GM12878 (cell line): ENCODE data around the gene DNAH17. TPM values are rescaled to one million over a fixed set of nuclear protein-coding genes. Genes with fewer than 3 reads are reported as not detected.

Experiments
- ATAC-seq: fragments of 200-7000 bp; cut with Tn5 transposase; 3 replicates; pipeline ENCODE4 v1.9.1; 2020; ENCODE audit warnings: mild to moderate bottlenecking, moderate library complexity
- BruUV-seq: library from RNA; stranded (reverse); fragments of 400-500 nt; replicated peaks from 2 replicates; lab custom pipeline; 2021; lab: Mats Ljungman, UMichigan
- CTCF ChIA-PET: fragments of 300-600 bp; sonication (Branson Sonifier 250); formaldehyde crosslinking; extraction: SDS; loops from one replicate; lab custom pipeline; 2021; ENCODE audit warnings: inconsistent platforms; lab: Yijun Ruan, JAX
- POLR2A ChIA-PET: fragments of 350-600 bp; formaldehyde crosslinking; extraction: SDS; loops from one replicate; lab custom pipeline; 2021; ENCODE audit warnings: inconsistent platforms; lab: Charles Lee
- RAD21 ChIA-PET: fragments of 300-600 bp; sonication (Branson Sonifier 250); formaldehyde crosslinking; loops from one replicate; lab custom pipeline; 2023; ENCODE audit warnings: antibody characterized with exemption; ENCODE audit not compliant: unreplicated experiment; lab: Charles Lee
- SMC1A ChIA-PET: fragments of 300-600 bp; sonication (Branson Sonifier 250); formaldehyde crosslinking; loops from one replicate; lab custom pipeline; 2023; ENCODE audit not compliant: unreplicated experiment, uncharacterized antibody; lab: Charles Lee
- DNase-seq: peaks from one replicate; pipeline ENCODE4 v3.0.0-alpha.2; 2011; ENCODE audit warnings: low read depth, low spot score
- FAIRE-seq: peaks from 3 replicates; lab custom pipeline; 2011; peaks lifted over from hg19 to GRCh38; lab: Jason Lieb, UNC
- H2AFZ ChIP-seq: 2 replicates; pipeline ENCODE4 v1.6.0; 2011; ENCODE audit warnings: low read depth, low read length, control low read depth; ENCODE audit not compliant: control insufficient read depth
- H3K27ac ChIP-seq: 2 replicates; pipeline ENCODE4 v1.5.1; 2011; ENCODE audit warnings: control low read depth; ENCODE audit not compliant: control insufficient read depth, insufficient read depth
- H3K27me3 ChIP-seq, 2 experiments: replicated peaks in 1 of 2; 2 replicates each; pipeline versions ENCODE4 v1.6.0 to v1.6.1; 2011; ENCODE audit warnings: low read length in 1 of 2; ENCODE audit not compliant: control insufficient read depth in 2 of 2, insufficient read depth in 2 of 2
- H3K36me3 ChIP-seq, 2 experiments: 2 replicates each; pipeline ENCODE4 v1.5.1; 2011; ENCODE audit warnings: low read length in 1 of 2; ENCODE audit not compliant: control insufficient read depth in 2 of 2, insufficient read depth in 2 of 2
- H3K4me1 ChIP-seq: 2 replicates; pipeline ENCODE4 v1.6.1; 2011; ENCODE audit warnings: mild to moderate bottlenecking, low read length, moderate library complexity, mixed read lengths; ENCODE audit not compliant: control insufficient read depth, insufficient read depth
- H3K4me2 ChIP-seq: 2 replicates; pipeline ENCODE4 v1.6.0; 2011; ENCODE audit warnings: control low read depth; ENCODE audit not compliant: control insufficient read depth, insufficient read depth
- H3K4me3 ChIP-seq: fragments of 200-600 bp; sonication (generic); 2 replicates; pipeline ENCODE4 v1.5.1; 2016
- H3K79me2 ChIP-seq: 2 replicates; pipeline ENCODE4 v1.6.0; 2011; ENCODE audit warnings: low read length; ENCODE audit not compliant: control insufficient read depth, insufficient read depth
- H3K9ac ChIP-seq: 2 replicates; pipeline ENCODE4 v1.8.0; 2011; ENCODE audit warnings: low read length, control low read depth, mixed read lengths; ENCODE audit not compliant: control insufficient read depth, insufficient read depth
- H3K9me3 ChIP-seq: replicated peaks from 3 replicates; pipeline ENCODE4 v1.5.1; 2011; ENCODE audit warnings: mild to moderate bottlenecking, low read length; ENCODE audit not compliant: control insufficient read depth, insufficient read depth
- H4K20me1 ChIP-seq: 2 replicates; pipeline ENCODE4 v1.6.0; 2011; ENCODE audit not compliant: control insufficient read depth, insufficient read depth
- CBFB ChIP-seq: IDR thresholded peaks from 2 replicates; pipeline ENCODE4 v1.6.1; 2016; ENCODE audit warnings: antibody characterized with exemption, low read depth
- CHD1 ChIP-seq: IDR thresholded peaks from 2 replicates; pipeline ENCODE4 v1.6.1; 2012; ENCODE audit warnings: low read depth, low read length, improper control_type of control experiment
- E2F8 ChIP-seq: fragments of 450-650 bp; IDR thresholded peaks from 2 replicates; pipeline ENCODE4 v1.6.1; 2018; ENCODE audit warnings: mild to moderate bottlenecking, low read depth, moderate library complexity; ENCODE audit not compliant: partially characterized antibody
- GATAD2B ChIP-seq: fragments of 450-650 bp; conservative IDR thresholded peaks from 2 replicates; pipeline ENCODE4 v1.6.1; 2017; ENCODE audit warnings: low read depth, mild to moderate bottlenecking, moderate library complexity
- IKZF2 ChIP-seq, 2 experiments: fragments of 450-650 bp; IDR thresholded peaks; 2 replicates each; pipeline ENCODE4 v1.6.1; 2017; ENCODE audit warnings: mild to moderate bottlenecking in 2 of 2, moderate library complexity in 2 of 2
- NFXL1 ChIP-seq: fragments of 450-650 bp; IDR thresholded peaks from 2 replicates; pipeline ENCODE4 v1.6.1; 2017; ENCODE audit warnings: antibody characterized with exemption, mild to moderate bottlenecking, borderline replicate concordance
- NFYB ChIP-seq: IDR thresholded peaks from 2 replicates; pipeline ENCODE4 v1.6.1; 2011; ENCODE audit warnings: low read depth, mild to moderate bottlenecking, low read length, improper control_type of control experiment, moderate library complexity; ENCODE audit not compliant: insufficient read depth
- WGBS: methylation state at CpG from one replicate; pipeline ENCODE4 v1.1.6; 2016; ENCODE audit warnings: low lambda C conversion rate; ENCODE audit not compliant: insufficient replicate concordance, insufficient coverage; ENCODE audit errors: missing lambda C conversion rate; 5-methylcytosine and 5-hydroxymethylcytosine counted together
- in situ Hi-C: fragments of 300-500 bp; cut with MboI; formaldehyde crosslinking; loops from 9 replicates; pipeline ENCODE4 v1.14.3; 2018; ENCODE audit warnings: mixed read lengths
- intact Hi-C: fragments of 100-400 bp; cut with micrococcal nuclease; formaldehyde crosslinking; loops from one replicate; pipeline ENCODE4 v1.14.2; 2022; ENCODE audit not compliant: unreplicated experiment
- polyA plus RNA-seq, 11 experiments: library from polyadenylated mRNA; depleted of rRNA in 4 of 11; unstranded in 6 of 11; stranded (reverse) in 5 of 11; fragments of >200 nt; fragmentation: Nextera tagmentation in 4 of 11; fragmentation: Illumina TruSeq in 1 of 11; extraction: Ambion mirVana in 4 of 11; extraction: Trizol in 1 of 11; gene quantifications; 1 replicate in 1 of 11; 2 replicates in 10 of 11; pipeline versions ENCODE4 v1.2.1 to v1.2.3, GENCODE V29; 2011 to 2016; ENCODE audit warnings: inconsistent platforms in 2 of 11, missing spikeins in 2 of 11, low read depth in 1 of 11
- total RNA-seq, 4 experiments: library from RNA; depleted of rRNA in 3 of 4; stranded (reverse); fragments of >200 nt in 3 of 4; fragmentation: Illumina TruSeq in 1 of 4; extraction: Trizol in 1 of 4; gene quantifications; 2 replicates each; pipeline versions ENCODE4 v1.2.1 to v1.2.3, GENCODE V29; 2013 to 2021

The DNAH17 gene
- total and polyA plus RNA-seq, 10 of the 15 experiments (the other 5 are each of a cell fraction or from before 2014, with no cell fraction given) = 0.16 to 2.9 (median 0.56) TPM

- DNase-seq (no peak), ATAC-seq (no peak), FAIRE-seq (no peak)
- Histone ChIP-seq H3K4me1 (no peaks in the 10 kb centered on the region), H3K27me3 (peaks cover 2 to 3% of the 10 kb centered on the region in 2 experiments; a peak in 3 of 4 replicates), H3K4me2 (no peak overlapping the region), H2AFZ (no peak overlapping the region), H3K36me3 (no peaks in the 10 kb centered on the region), H3K9me3 (no peaks in the 10 kb centered on the region), H4K20me1 (no peaks in the 10 kb centered on the region), H3K27ac (no peak overlapping the region), H3K79me2 (no peaks in the 10 kb centered on the region), H3K4me3 (no peak overlapping the region), H3K9ac (no peak overlapping the region)
- ChIA-PET RAD21 (no interaction called here), POLR2A (no interaction called here), SMC1A (no interaction called here), CTCF (no interaction called here)
- intact Hi-C loops (no loop called here), in situ Hi-C loops (no loop called here)
- 51% methylated on average over 7 of the region's 7 CpGs for WGBS
- TF ChIP-seq E2F8 (no peak), NFXL1 (no peak), CHD1 (no peak), IKZF2 (IDR thresholded peaks at IDR 0.05) (no peak)
- no TSS peak for BruUV-seq
Measured at GRCh38 chr17:78562734-78563133, 14.5 kb downstream of the DNAH17 start.

GRCh38 chr17:78561166-78561565 is 16.0 kb downstream of the DNAH17 start:
- CTCF ChIA-PET = no interaction called here
- H3K79me2 ChIP-seq = no peaks in the 10 kb centered on the region
- no peak overlapping the region for H3K9ac ChIP-seq
- H3K4me1 ChIP-seq = no peaks in the 10 kb centered on the region
- no peak for FAIRE-seq
- SMC1A ChIA-PET = interaction anchor here (1.0 kb wide), 1 partner anchor 17 kb away, joined by 3 read pairs; no protein-coding TSS in a partner anchor
- H3K4me3 ChIP-seq = no peak overlapping the region
- WGBS = 50% methylated on average over 10 of the region's 10 CpGs
- H3K4me2 ChIP-seq = no peak overlapping the region
- DNase-seq = no peak
- TF ChIP-seq NFYB (no peak), GATAD2B (no peak), CBFB (no peak), NFXL1 (no peak)
- in situ Hi-C loops (no loop called here), intact Hi-C loops (no loop called here)
- RAD21 ChIA-PET = no interaction called here
- no peaks in the 10 kb centered on the region for H3K36me3 ChIP-seq
- no peaks in the 10 kb centered on the region for H3K9me3 ChIP-seq
- POLR2A ChIA-PET = no interaction called here
- H3K27me3 ChIP-seq = peaks cover 0 to 3% of the 10 kb centered on the region in 2 experiments; a peak in 3 of 4 replicates
- no peak for ATAC-seq
- H3K27ac ChIP-seq = no peak overlapping the region
- no peak overlapping the region for H2AFZ ChIP-seq
- no TSS peak for BruUV-seq
- H4K20me1 ChIP-seq = no peaks in the 10 kb centered on the region
